GM21423 (cell line): ENCODE data around the gene IL2RA.

Experiments
- ATAC-seq: cut with Tn5 transposase; IDR thresholded peaks from one replicate; pipeline ENCODE4 v1.9.1; 2021; ENCODE audit warnings: mild to moderate bottlenecking, moderate library complexity; ENCODE audit not compliant: unreplicated experiment

Gene IL2RA

DNA sequence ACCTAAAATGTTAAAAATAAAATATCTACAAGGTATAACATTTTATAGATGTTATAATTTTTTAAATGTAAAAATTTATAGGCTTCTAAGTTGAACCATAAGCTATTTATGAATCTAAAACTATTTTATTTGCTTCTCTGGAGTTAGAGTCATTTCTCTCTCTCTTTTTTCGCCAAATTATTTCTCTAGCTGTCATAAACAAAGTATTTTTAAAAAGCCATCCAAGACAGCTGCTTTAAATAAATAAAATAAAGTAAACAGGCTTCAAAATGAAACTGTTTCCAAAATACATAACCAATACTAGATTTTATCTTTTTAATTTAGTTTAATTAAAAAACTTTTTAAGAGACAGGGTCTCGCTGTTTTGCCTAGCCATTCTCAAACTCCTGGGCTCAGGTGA is 72.4 kb downstream of the IL2RA start:
- ATAC-seq: no peak

DNA sequence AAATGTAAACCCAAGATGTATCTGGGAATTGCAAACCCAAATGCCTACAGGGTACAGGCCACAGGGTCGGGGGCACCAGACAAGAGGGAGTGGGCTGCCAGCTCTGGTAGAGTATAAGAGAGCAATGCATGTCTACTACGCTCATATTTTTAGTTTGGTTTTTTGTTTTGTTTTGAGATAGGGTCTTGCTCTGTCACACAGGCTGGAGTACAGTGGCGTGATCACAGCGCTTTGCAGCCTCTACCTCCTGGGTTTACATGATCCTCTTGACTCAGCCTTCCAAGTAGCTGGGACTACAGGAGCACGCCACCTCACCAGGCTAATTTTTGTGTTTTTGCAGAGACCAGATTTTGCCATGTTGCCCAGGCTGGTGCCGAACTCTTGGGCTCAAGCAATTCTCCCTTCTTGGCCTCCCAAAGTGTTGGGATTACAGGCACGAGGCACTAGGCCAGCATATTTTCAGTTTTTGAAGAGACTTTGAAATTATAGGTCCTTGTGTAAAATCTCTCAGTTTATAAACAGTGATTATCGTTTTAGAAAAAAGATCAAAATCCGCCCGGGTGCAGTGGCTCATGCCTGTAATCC is 73.7 kb downstream of the IL2RA start:
- ATAC-seq: no peak

DNA sequence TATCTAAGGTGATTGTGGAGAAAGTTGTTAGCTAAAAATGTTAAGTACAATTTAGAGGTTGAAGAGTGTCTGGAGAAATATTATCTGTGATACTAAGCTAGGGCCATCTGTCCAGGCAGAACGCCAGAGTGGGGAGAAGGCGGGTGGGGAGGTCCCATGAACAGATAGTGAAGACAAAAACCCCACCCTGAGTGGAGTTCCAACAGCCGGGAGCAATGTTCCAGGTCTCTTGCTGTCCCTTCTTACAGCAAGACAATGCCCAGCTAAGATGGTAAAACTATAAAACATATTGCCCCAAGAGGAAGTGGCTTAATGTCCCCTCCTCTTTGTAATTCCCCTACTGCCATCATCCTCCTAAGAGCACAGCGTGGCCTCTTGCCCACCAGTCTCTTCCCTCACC is 74.4 kb downstream of the IL2RA start:
- ATAC-seq: no peak

DNA sequence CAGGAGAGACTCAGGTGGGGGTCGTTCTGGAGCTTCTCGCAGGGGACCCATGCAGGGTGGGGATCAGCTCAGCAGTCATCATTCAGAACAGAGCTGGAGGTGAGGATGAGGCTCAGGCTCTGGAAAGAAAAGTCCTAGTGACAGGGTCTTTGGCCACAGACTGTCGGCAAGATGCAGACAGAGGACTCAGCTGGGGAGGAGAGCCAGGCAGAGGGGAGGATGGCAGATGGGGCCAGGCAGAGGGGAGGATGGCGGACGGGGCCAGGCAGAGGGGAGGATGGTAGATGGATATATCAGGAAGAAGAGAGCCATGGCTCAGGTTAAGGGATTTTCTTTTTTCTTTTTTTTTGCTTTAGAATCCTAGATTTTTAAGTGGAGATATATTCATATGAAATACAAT is 77.1 kb downstream of the IL2RA start:
- ATAC-seq: no peak

DNA sequence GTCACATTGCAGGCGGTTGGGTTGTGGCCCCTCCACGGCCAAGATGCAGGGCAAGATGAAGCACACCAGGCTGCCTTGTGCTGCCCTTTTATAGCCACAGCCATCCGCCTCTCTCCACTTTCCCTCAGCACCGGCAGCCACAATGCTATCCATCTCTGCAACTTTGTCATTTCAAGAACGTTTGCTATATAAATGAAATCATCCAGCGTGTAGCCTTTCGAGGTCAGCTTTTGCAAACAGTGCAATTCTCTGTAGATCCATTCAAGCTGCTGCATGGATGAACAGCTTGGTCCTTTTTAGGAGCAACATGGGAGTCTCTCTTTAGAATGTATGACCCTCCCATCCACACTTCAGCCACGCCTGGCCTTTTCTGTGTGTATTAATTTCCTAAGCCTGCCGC is 78.4 kb downstream of the IL2RA start:
- no peak for ATAC-seq

DNA sequence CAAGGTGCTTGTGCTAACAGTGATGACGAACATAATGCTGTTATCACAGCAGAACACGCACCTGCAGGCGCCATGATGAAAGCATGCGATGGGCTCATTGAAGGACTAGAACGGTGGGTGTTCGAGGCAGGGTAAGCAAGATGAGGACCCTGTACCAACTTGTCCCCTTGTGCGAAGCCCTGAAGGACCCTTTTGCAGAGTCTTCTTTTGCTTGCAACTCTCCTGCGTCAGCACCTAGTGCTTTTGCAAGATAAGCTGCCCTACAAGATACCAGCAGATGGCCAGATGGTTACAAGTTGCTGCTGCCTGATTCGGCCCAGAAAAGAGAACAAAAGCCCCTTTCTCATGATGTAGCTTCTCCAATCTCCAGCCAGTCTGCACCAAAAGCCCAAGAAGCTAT is 80.6 kb downstream of the IL2RA start:
- ATAC-seq: no peak

DNA sequence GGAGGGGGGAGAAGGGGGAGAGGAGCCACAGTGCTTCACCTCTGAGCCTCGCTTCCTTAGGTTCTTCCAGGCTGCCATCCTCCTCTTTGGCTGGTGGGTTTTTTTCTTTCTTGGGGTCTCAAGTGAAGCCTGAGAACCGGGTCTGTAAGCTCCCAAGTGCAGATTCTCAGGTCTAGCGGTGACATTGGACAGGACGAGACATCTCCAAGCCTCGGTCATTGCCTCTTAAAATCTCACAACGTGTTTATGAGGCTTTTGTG is 84.0 kb downstream of the IL2RA start:
- ATAC-seq: no peak

DNA sequence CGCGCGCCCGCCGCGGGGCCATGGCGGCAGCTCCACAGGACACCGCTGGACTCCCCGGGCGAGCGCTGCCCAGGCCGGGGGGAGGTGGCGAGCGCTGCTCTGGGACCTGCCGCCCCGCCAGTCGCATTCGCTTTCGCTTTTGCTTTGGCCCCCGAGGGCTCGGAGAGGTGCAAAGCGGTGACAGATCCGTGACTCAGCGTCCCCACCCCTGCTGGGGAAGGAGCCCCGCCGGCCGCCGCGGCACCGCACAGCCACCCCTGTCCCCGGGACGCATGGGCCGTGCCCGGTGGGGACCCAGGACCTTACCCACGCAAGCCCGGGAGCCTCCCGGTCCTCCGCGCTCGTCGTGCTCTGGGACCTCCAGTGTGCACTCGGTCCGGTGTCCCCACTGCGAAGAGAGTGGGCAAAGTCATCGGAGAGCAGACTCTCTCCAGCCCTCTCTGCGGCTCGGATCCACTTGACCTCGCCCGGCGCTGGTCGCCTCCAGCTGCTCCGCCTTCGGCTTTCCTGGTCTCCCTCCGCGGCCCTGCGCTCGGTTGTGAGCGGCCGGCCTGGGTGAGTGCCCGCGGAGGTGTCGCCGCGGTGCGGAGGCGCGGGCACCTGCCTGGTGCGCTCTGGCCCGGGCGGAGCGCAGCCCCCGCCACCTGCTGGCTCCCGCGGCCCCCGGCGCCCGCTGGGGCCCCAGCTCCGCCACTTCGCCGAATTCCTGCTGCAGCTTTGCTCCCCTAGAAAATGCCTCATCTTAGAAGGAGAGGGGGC is 84.5 kb downstream of the IL2RA start, which contains the start of gene IL15RA:
TSS of gene IL15RA (minus strand) at position 73 of the 759 bp plus-strand sequence. CDS start at position 22, 51 bp downstream.
- ATAC-seq: peak; percentile 58

DNA sequence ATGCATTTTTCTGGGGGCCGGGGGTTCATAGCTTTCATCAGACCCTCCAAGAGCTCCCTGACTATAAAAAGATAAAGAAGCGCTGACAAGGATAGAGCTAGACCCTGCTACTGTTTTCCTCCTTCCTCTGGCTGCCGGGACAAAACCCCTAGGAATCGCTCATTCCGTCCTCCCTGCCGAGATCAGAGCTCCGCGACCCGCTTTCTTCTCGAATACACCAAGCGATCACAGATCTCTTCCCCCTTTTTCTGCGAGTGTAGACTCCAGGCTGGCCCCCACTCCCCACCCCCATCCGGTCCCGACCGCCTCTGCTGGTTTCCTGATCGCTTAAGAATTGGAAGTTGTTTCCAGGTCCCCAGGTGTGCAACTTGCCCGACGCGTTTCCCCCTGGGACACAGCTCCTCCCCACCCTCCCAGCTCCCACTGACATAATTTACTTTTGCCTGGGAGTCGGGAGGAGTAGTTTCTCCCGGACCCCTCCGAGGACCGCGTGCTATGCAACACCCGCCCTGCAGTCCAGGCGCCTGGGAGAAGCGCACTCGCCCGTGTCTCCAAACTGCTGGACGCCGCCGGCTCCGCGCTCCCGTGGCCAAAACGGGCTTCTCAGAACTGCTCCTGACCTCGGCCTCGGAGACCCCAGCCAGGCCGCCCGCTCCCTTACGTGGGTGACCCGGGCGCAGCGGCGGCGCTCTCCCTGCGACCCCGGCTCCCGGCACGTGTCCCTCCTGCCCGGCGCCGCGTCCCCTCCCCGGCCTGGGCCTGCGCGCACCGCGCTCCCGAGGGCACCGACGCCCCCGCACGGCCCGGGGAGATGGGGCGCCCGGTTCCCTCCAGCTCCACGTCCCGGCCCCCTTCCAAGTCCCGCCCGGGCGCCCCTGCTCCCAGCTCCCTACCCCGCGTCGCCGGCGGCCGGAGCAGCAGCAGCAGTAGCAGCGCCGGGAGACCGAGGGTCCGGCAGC is 85.4 kb downstream of the IL2RA start:
- peak; percentile 14 for ATAC-seq

DNA sequence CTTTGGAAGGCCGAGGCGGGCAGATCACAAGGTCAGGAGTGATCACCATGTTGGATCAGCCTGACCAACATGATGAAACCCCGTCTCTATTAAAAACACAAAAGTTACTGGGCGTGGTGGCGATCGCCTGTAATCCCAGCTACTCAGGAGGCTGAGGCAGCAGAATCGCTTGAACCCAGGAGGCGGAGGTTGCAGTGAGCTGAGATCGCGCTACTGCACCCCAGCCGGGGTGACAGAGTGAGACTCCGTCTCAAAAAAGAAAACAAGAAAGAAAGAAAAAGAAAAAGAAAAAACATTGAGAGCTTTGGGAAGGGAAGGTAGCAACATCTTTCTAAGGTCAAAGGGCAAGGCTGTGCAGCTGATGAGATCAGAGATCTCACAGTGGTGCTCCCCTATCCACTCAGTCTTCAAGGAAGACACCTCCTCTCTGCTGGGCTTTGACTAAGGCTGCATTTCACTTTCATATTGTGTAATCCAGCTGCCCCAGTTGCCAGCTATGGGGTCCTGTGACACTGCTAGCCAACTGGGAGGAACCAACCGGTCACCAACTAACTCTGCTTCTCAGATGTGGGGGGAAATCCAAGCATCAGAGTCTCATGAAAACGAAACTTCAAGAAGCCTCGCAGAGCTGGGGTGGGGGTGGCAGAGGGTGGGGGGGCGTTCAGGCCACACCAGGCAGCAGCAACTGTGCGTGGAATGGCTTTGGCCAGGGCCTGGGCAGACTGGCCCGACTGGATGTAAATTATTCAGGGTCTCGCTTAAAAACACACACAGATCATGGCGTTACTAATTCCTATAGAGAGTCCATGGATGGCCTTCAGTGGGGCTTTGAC is 86.3 kb downstream of the IL2RA start:
- peak; percentile 57 for ATAC-seq

DNA sequence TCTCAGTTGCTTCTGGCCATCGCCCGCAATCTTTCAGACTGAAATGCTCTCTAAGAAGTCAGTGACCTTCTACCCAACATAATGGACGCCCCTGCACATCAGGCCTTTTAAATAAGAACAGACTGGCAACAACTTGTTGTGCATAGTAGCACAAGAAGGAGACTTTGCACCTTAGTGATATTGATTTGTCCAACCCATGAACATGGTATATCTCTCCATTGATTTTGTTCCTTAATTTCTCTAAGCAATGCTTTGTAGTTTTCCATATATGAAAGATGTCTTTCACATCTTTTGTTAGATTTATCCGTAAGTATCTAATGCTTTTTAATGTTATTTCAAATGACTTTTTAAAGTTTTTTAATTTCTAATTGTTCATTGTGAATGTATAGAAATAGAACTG is 89.1 kb downstream of the IL2RA start:
- no peak for ATAC-seq

DNA sequence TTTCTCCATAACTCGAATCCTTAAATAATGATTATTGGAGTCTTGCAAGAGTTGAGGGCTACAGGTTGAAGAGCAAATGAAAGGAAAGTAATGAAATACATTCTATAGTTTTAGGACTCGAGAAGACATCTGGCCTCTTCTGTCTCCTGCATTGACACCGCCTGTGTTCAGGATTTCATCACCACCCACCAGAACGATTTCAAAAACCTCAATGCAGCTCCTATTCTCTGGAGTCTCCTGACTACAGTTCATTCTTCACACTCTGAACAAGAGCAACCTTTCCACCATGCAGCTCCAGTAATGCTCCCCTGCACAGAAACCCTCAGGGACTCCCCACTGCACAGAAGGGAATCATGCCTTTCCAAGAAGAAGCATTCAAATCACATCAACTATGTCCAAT is 90.3 kb downstream of the IL2RA start:
- ATAC-seq: no peak

DNA sequence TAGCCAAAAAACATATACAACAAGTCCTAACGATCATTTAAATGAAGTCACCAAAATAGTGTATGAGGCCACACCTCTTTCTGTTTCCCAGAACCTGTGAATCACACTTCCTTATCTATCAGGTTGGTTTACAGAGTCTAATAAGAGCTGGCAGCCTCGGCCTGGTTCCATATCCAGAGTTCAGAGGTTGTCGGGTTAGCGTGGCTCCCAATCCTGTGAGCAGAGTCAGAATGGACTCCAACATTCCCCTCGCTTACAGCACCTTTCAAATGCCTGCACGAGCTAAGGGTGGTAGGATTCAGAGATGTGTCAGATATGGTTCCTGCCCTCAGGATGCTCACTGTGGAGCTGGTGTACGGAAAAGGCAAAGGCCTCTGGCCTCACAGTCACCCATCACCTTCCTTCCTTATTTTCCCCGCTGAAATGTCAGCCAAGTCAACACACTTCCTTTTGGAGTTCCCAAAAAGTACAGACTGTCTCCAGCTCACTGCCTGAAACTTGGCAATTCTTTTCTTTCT is 90.8 kb downstream of the IL2RA start:
- ATAC-seq: no peak

DNA sequence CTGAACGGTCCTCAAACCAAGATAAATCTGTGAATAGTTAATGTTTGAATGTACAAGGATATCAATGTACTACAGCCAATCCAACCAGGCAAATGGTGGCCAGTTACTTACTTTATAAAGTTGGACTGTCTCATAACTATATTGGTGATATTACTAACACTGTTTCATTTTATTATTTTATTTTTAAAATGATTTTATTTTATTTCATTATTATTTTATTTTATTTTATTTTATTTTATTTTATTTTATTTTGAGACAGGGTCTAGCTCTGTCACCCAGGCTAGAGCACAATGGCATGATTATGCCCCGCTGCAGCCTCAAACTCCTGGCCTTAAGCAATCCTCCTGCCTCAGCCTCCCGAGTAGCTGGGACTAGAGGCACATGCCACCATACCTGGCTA is 91.6 kb downstream of the IL2RA start:
- no peak for ATAC-seq

DNA sequence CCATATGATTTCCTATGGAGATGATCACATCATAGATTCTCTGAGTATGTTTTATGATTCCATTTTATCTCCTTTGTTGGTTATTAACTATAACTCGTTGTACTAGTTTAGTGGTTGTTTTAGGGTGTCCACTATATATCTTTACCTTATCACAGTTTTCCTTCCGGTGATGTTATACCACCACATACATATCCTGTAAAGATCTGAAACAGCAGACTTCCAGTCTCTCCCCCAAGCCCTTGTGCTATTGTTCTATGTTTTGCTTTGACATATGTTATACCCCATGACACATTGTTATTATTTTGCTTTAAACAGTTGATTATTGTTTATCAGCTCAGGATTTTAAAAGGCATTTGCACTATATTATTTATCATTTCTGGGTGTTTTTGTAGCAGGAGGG is 92.1 kb downstream of the IL2RA start:
- ATAC-seq: no peak

DNA sequence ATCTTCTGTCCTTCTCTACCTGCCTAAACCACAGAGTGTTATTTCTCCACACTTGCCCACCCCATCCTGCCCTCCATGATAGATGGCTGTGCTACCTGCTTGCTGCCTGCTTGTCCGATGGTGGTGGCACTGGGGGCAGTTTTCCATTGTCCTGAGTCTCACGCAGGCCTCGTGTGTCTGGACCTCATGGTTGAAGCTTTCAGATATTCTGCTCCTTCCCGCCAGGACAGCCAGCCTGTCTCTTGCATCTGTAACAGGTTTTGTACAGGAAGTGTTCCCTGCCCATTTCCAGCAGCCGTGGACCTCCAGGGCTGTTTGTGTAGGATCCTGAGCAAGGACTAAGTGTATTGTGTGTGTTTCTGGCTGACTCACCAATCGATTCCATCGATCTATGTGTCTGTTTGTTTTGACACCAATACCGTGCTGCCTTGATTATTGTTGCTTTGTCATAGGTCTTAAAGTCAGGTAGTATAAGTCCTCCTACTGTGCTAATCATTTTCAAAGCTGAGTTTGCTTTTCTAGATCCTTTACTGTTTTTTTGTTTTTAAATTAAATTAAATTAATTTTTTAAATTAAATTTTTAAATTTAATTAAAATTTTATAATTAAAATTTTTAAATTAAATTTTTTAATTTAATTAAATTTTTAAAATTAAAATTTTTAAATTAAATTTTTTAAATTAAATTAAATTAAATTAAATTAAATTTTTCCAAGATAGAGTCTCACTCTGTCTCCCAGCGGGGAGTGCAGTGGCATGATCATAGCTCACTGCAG is 93.3 kb downstream of the IL2RA start:
- ATAC-seq: no peak

DNA sequence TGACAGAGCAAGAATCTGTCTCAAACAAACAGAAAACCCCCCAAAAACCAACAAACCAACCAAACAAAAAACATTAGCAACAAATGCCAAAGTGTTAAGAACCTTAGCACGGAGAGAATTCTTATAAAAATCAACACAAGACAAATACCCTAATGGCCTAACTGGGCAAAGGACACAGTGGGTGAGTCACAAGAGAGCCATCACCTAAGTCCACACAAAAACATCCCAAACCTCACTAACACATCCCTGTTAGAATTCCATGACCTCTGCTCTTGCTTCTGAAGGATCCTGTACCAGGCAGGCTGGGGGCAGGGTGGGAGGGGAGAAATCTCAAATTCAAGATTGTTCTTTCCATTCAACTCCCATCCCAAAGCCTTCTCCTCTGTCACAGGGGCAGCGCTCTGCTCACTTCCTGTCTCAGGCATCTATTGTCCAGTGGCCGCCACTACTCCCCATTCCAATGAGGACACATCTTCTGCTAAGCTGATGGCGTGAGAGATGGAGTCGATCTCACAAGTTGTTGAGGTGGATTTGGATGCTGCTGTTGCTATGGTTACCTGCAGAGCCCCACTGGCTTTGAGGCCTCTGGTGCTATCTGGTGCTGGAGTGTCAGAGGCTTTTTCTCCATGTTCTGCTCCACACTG is 94.0 kb downstream of the IL2RA start:
- no peak for ATAC-seq

DNA sequence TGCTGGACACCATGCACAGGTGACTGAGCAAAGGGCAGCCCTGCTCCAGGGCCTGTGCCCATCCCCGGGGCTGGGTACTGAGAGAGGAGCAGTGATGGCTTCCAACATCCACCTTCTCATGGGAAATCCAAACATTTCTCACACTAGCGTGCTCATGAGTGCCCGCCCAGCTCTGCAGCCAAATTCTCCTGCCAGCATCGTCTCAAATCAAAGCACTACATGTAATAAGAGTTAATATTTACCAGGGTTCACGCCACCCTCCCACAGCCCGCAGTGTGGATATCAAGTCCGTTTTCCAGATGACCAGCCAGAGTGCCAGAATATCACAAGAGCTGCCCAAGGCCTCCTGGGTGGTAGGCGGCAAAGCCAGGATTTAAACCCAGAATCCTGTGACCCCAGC is 96.9 kb downstream of the IL2RA start:
- no peak for ATAC-seq

DNA sequence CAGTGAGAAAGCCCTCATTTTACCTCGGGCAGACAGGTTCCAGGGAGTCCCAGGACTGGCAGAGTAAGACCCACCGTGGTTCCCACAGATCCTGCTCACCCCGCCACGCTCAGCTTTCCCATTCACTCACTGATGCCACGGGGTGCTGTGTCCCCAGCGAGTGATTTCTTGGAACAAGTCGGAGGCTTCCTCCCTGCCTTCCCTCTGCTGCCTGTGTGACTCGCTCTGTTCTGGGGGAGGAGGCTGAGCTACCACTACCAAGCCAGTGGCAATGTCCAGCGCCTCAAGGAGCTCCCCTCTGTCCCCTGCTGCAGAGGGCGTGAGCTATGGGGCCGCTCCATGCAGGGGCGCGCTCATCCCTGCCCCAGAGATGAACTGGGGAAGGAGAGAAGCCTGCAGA is 97.4 kb downstream of the IL2RA start:
- no peak for ATAC-seq

DNA sequence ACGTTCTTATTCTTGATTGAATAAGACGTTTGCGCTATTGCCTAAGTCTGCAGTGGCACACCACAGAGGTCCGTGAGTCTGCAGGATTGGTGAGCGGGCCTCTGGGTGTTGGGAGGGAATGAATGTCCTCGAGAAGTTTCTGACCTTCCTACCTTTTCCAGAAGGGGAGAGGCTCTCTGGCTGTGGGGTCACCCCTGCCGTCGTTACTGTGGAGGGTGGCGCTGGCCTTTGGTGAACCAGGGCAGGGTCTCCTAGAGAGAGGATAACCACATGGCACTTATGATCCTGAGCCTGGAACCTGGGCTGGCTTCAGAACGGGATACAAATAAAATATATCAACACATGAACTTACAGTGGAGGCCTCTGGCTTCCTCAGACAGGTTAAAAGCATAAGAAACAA is 98.6 kb downstream of the IL2RA start:
- ATAC-seq: no peak
